Measurements from ENCODE around the gene NLK. TPM values are rescaled to one million over a fixed set of nuclear protein-coding genes. Genes with fewer than 3 reads are reported as not detected.

NLK gene
- total RNA-seq, 1 experiment from 2014 or later, result 28.0 TPM

DNA sequence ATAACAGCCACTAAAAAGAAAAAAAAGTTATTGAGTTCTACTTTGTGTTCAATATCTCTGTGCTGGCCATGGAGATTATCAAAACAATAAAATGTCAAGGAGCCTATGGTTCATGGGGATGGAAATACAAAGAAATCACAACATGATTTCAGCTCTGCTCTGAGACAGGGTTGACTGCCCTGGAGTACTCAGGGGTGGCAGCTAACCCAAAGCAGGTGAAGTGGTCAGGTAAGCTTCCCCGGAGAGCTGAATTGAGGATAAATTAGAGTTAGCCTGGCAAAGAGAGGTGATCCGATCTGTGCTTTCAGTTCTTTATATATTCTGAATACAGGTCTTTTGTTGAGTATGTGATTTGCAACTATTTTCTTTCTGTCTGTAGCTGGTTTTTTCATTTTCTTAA, 157.3 kb downstream of the NLK start:
- BruUV-seq (replicated peaks), result no TSS peak
- CTCF ChIA-PET, result no interaction called here
- TF ChIP-seq SIN3A (IDR thresholded peaks at IDR 0.05; ENCODE audit: borderline replicate concordance, insufficient read depth, low read depth, low read length) (no peak), POLR2AphosphoS5 (IDR thresholded peaks at IDR 0.05; ENCODE audit: low read depth, low read length) (no peak), TCF7L2 (IDR thresholded peaks at IDR 0.05; ENCODE audit: low read depth, low read length) (no peak)
- TF ChIP-seq, protein P1, sequence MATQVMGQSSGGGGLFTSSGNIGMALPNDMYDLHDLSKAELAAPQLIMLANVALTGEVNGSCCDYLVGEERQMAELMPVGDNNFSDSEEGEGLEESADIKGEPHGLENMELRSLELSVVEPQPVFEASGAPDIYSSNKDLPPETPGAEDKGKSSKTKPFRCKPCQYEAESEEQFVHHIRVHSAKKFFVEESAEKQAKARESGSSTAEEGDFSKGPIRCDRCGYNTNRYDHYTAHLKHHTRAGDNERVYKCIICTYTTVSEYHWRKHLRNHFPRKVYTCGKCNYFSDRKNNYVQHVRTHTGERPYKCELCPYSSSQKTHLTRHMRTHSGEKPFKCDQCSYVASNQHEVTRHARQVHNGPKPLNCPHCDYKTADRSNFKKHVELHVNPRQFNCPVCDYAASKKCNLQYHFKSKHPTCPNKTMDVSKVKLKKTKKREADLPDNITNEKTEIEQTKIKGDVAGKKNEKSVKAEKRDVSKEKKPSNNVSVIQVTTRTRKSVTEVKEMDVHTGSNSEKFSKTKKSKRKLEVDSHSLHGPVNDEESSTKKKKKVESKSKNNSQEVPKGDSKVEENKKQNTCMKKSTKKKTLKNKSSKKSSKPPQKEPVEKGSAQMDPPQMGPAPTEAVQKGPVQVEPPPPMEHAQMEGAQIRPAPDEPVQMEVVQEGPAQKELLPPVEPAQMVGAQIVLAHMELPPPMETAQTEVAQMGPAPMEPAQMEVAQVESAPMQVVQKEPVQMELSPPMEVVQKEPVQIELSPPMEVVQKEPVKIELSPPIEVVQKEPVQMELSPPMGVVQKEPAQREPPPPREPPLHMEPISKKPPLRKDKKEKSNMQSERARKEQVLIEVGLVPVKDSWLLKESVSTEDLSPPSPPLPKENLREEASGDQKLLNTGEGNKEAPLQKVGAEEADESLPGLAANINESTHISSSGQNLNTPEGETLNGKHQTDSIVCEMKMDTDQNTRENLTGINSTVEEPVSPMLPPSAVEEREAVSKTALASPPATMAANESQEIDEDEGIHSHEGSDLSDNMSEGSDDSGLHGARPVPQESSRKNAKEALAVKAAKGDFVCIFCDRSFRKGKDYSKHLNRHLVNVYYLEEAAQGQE (IDR thresholded peaks at IDR 0.05; ENCODE audit: insufficient read depth in 1 of 2, low read depth in 2 of 2, low read length in 1 of 2), result no peak
- TF ChIP-seq, protein P2, sequence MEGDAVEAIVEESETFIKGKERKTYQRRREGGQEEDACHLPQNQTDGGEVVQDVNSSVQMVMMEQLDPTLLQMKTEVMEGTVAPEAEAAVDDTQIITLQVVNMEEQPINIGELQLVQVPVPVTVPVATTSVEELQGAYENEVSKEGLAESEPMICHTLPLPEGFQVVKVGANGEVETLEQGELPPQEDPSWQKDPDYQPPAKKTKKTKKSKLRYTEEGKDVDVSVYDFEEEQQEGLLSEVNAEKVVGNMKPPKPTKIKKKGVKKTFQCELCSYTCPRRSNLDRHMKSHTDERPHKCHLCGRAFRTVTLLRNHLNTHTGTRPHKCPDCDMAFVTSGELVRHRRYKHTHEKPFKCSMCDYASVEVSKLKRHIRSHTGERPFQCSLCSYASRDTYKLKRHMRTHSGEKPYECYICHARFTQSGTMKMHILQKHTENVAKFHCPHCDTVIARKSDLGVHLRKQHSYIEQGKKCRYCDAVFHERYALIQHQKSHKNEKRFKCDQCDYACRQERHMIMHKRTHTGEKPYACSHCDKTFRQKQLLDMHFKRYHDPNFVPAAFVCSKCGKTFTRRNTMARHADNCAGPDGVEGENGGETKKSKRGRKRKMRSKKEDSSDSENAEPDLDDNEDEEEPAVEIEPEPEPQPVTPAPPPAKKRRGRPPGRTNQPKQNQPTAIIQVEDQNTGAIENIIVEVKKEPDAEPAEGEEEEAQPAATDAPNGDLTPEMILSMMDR (IDR thresholded peaks at IDR 0.05), result no peak
- intact Hi-C loops (cut with micrococcal nuclease; ENCODE audit: unreplicated experiment) (no loop called here), in situ Hi-C loops (cut with HindIII; ENCODE audit: low pct_unique_long_range_greater_than_20kb, low sequenced_read_pairs) (no loop called here)
- H3K27me3 ChIP-seq (ENCODE audit: control insufficient read depth, insufficient read depth, low read length), result no peaks in the 10 kb centered on the region
- no peaks in the 10 kb centered on the region for H3K4me1 ChIP-seq (ENCODE audit: control insufficient read depth, insufficient read depth, low read length)
- peaks cover 5% of the 10 kb centered on the region; the same call in 1 of the 2 replicates for H3K36me3 ChIP-seq (ENCODE audit: control insufficient read depth, insufficient read depth, low read length)
- H3K9me3 ChIP-seq (ENCODE audit: control insufficient read depth, insufficient read depth, low read depth, low read length), result no peaks in the 10 kb centered on the region
- H3K27ac ChIP-seq (ENCODE audit: low read length), result no peak overlapping the region
- ATAC-seq, result no peak
- H3K4me3 ChIP-seq (ENCODE audit: low read depth in 2 of 2, low read length in 2 of 2), result no peak overlapping the region
- DNase-seq (ENCODE audit: low read depth, low spot score), result no peak
- POLR2A ChIA-PET, result no interaction called here

- no TSS peak for BruUV-seq (replicated peaks)
- Histone ChIP-seq H3K36me3 (ENCODE audit: control insufficient read depth, insufficient read depth, low read length) (no peaks in the 10 kb centered on the region), H3K4me1 (ENCODE audit: control insufficient read depth, insufficient read depth, low read length) (no peaks in the 10 kb centered on the region), H3K9me3 (ENCODE audit: control insufficient read depth, insufficient read depth, low read depth, low read length) (no peaks in the 10 kb centered on the region), H3K27ac (ENCODE audit: low read length) (no peak overlapping the region), H3K4me3 (ENCODE audit: low read depth in 2 of 2, low read length in 2 of 2) (no peak overlapping the region), H3K27me3 (ENCODE audit: control insufficient read depth, insufficient read depth, low read length) (no peaks in the 10 kb centered on the region)
- in situ Hi-C loops (cut with HindIII; ENCODE audit: low pct_unique_long_range_greater_than_20kb, low sequenced_read_pairs) (no loop called here), intact Hi-C loops (cut with micrococcal nuclease; ENCODE audit: unreplicated experiment) (no loop called here)
- POLR2A ChIA-PET, result interaction anchor here (0.6 kb wide), 1 partner anchor 14 kb away, joined by 4 read pairs; no protein-coding TSS in a partner anchor
- ATAC-seq, result no peak
- CTCF ChIA-PET, result no interaction called here
- no peak for DNase-seq (ENCODE audit: low read depth, low spot score)
- TF ChIP-seq, protein P2 (IDR thresholded peaks at IDR 0.05), result no peak
- TF ChIP-seq SIN3A (IDR thresholded peaks at IDR 0.05; ENCODE audit: borderline replicate concordance, insufficient read depth, low read depth, low read length) (no peak), POLR2AphosphoS5 (IDR thresholded peaks at IDR 0.05; ENCODE audit: low read depth, low read length) (no peak), TCF7L2 (IDR thresholded peaks at IDR 0.05; ENCODE audit: low read depth, low read length) (no peak)
- TF ChIP-seq, protein P1 (IDR thresholded peaks at IDR 0.05; ENCODE audit: insufficient read depth in 1 of 2, low read depth in 2 of 2, low read length in 1 of 2), result no peak
These were observed 158.8 kb downstream of the NLK start for GRCh38 chr17:28201315-28201714.
